ENCODE data around the gene TRIM17. TPM values are rescaled to one million over a fixed set of nuclear protein-coding genes. Genes with fewer than 3 reads are reported as not detected.

Gene TRIM17
- total RNA-seq, 2 donors from 2014 or later, result 0.47 to 2.0 TPM

DNA sequence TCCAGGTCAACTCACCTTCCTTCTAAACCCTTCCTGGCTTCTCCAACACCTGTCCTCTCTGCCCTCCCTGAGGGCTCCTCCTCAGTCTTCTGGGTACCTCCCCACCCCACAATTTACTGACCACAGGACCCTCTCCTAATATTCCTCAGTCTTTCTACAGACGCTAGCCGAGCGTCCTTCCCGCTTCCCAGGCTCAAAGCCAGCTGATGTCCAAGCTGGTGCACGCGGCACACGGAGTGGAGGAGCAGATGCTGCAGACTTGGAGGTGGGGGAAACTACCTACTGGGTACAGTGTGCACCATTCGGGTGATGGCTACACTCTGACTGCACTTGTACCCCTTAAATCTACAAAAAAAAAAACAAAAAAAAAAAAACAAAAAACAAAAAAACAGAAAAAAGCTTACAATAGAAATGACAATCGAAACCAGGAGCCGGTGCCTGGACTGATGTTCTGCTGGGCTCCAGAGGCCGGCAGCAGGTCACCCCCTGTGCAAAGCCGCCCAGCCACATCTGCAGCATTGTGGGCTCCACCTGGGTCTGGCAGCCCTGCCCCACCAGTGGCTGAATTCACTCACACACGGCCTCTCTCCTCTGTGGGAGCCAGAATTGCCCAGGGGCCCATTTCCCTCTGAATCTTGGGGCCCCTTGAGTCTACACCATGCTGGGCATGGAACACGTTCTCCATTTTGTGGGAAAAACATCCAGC, 17.0 kb downstream of the TRIM17 start:
- Mint-ChIP-seq H3K4me1 (peaks cover 50% of the 10 kb centered on the region), H3K4me3 (no peak overlapping the region), H3K36me3 (ENCODE audit: low read depth) (peaks cover 2% of the 10 kb centered on the region), H3K27ac (peak overlapping the region; percentile 66), H3K27me3 (no peaks in the 10 kb centered on the region)
- no peak for ATAC-seq
- no peak for DNase-seq
- no peaks in the 10 kb centered on the region for H3K9me3 ChIP-seq (ENCODE audit: control insufficient read depth, low read length, poor library complexity, severe bottlenecking)

DNA sequence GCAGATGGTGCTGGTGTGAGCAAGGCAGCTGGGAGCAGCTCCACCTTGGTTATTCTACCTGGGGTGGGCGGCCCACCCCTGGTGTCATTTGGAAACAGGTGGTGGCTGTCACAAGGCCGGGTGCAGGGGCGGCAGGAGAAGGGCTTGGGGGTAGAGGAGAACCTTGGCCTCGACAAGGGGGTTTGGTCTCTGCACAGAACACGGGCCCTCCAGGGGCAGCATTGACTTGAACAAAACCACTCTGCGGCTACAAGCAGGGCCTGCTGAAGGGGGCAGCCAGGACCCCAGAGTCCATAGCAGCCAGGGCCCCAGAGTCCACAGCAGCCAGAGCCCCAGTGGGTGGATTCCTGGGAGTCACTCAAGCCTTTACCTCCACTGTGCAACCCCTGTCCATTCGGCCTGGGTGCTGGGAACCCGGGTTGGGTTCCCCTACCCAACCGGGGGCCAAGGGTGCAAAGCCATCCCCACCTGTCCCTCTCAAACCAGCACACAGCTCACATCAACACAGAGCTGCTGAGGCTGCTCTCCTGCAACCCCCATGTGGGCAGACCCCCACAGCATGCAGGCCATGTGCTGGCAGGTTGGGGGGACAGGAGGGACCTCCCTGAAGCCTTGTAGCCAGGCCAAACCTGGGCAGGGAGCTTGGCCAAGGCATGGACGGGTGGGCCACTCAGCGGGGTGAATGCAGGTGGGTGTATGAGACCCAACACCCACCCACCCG, 17.8 kb downstream of the TRIM17 start:
- Mint-ChIP-seq H3K27ac (peak overlapping the region; percentile 66), H3K4me1 (peaks cover 42% of the 10 kb centered on the region), H3K4me3 (no peak overlapping the region), H3K36me3 (ENCODE audit: low read depth) (peaks cover 2% of the 10 kb centered on the region), H3K27me3 (no peaks in the 10 kb centered on the region)
- ATAC-seq (peak; percentile 10), DNase-seq (no peak)
- H3K9me3 ChIP-seq (ENCODE audit: control insufficient read depth, low read length, poor library complexity, severe bottlenecking), result no peaks in the 10 kb centered on the region

DNA sequence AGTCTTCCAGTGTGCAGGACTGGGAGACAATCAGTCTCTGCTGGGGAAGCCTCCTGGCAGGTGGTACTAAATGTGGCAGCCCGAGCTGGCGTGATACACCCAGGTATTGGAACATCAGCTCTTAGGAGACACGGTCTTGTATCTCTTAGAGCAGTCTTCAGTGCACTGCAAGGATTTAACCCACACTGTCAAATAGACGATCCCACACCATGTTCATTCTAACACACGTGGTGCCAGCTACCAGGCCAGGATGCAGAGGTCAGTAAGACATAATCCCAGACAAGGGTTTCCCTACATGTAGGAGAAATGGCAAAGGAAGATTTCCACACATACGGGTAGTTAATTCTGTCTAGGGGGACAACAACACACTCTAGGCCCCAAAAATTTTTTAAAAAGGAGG, 18.7 kb downstream of the TRIM17 start:
- Mint-ChIP-seq H3K27me3 (no peaks in the 10 kb centered on the region), H3K27ac (no peak overlapping the region), H3K4me1 (peaks cover 33% of the 10 kb centered on the region), H3K36me3 (ENCODE audit: low read depth) (peaks cover 2% of the 10 kb centered on the region), H3K4me3 (no peak overlapping the region)
- H3K9me3 ChIP-seq (ENCODE audit: control insufficient read depth, low read length, poor library complexity, severe bottlenecking), result no peaks in the 10 kb centered on the region
- no peak for ATAC-seq
- no peak for DNase-seq

DNA sequence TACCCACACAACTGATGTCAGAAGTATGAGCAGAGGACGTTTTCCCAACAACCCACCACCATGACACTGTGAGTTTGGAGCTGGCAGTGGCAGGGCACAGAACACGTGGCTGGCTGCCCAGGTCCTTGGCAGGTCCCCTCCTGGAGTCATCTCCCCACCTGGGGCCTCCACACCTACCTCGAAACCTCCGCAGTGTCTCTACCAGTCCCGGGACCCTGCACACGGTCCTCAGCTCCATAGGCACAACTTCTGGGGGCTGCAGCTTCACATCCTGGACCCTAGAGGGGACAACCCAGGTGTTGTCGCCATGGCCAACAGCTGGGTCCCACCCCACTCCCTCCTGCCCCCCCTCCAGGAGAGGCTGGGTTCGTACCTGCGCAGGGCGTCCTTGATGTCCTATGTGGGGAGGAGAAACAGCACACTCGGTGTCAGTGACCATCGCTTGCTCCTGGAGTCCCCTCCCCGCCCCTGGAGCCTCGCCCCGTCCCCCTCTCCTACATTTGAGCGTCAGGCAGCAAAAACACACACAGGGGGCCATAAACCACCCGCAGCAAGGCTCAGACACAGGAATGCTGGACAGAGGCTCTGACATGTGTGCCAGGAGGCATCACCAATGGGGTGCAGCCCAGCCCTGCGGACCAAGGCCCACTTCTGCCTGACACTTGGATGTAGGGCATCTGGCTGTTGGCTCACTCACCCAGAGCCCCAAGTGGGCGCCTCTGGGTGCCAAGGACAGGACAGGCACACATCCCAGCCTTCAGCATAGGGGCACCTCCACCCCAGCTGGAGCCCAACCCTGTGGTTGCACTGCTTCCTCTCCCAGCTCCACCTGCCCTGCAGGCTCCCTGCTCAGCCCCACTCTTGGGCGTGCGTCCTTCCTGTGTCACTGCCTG, 19.6 kb downstream of the TRIM17 start:
- ATAC-seq, result peak; percentile 62
- Mint-ChIP-seq H3K4me1 (peaks cover 26% of the 10 kb centered on the region), H3K36me3 (ENCODE audit: low read depth) (peaks cover 2% of the 10 kb centered on the region), H3K27ac (no peak overlapping the region), H3K4me3 (peak overlapping the region; percentile 33), H3K27me3 (no peaks in the 10 kb centered on the region)
- H3K9me3 ChIP-seq (ENCODE audit: control insufficient read depth, low read length, poor library complexity, severe bottlenecking), result no peaks in the 10 kb centered on the region
- DNase-seq, result no peak

DNA sequence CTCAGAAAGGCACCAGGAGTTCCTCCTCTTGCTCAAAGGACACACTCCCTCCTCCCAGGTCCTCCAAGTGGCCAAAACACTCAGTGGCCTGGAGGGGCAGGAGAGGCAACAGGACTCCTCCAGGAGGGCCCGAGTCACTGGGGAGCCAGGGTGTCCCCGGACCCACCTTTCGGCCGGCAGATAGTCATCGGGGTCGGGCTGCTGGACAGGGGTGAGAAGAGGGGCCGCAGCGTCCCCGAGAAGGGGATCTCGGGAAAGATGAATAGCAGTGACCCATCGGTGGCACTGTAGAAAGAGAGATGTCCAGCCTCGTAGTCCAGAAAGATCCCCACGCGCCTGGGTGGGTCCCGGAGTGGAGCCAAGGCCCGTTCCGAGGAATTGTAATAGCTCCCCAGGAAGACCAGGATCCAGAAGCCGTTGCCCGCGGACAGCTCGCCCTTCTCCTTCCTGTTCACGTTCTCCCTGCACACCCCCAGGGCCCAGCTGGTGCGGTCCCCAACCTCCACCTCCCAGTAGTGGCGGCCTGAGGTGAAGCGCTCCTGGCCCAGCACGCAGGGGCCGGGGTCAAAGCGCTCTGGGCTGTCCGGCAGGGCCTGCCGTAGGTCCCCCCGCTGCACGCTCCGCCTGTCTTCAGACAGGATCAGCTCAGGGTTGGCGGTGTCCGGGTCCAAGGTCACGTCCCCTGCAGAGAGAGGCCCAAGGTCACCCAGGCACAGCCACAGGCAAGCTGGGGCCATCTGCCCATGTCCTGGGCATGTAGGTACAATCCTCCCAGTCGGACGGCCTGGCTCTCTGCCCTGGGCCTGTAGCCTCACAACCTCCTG, 21.9 kb downstream of the TRIM17 start:
- peaks cover 14% of the 10 kb centered on the region for H3K4me1 Mint-ChIP-seq
- DNase-seq (no peak), ATAC-seq (no peak)
- no peak overlapping the region for H3K4me3 Mint-ChIP-seq
- peaks cover 2% of the 10 kb centered on the region for H3K36me3 Mint-ChIP-seq (ENCODE audit: low read depth)
- no peaks in the 10 kb centered on the region for H3K9me3 ChIP-seq (ENCODE audit: control insufficient read depth, low read length, poor library complexity, severe bottlenecking)
- H3K27me3 Mint-ChIP-seq, result no peaks in the 10 kb centered on the region
- no peak overlapping the region for H3K27ac Mint-ChIP-seq

DNA sequence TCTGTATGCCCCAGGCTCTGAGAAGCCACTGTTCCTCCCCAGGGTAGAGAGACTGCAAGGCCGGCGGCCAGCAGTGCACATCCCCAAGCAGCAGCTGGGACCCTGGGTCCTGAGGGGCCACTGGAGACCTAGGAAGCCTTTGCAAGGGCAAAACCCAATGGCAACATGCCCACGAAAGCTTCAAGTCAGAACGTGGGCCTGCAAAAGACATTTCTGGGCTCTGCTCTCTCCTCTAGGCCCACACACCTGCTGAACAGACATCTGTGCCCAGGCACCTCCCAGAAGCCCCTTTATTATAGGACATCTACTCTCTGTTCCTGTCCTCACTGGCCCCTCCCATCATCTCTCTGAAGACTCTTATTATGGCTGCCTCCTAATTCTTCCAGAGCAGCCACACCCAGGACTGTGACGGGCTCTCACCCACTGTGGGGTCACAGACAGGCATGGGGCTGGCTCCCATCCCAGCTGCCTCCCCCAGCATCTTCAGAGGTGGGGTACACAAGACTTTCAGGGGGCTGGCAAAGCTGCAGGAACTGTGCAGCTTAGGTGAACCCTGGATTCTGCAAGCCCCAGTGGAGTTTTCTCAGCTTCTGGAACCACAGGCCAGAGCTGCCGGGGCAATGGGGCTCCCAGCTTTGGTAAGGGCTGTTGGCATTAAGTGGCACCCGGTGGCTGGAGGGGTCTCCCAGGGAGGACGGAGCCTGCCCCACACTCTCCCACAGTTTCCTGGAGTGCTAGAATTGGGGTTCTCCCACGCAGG, 22.7 kb downstream of the TRIM17 start:
- no peaks in the 10 kb centered on the region for H3K9me3 ChIP-seq (ENCODE audit: control insufficient read depth, low read length, poor library complexity, severe bottlenecking)
- DNase-seq, result peak in 1 of 3 donors; percentile 0
- Mint-ChIP-seq H3K36me3 (ENCODE audit: low read depth) (peaks cover 2% of the 10 kb centered on the region), H3K27ac (peak overlapping the region; percentile 8), H3K27me3 (no peaks in the 10 kb centered on the region), H3K4me1 (peaks cover 11% of the 10 kb centered on the region), H3K4me3 (no peak overlapping the region)
- no peak for ATAC-seq

DNA sequence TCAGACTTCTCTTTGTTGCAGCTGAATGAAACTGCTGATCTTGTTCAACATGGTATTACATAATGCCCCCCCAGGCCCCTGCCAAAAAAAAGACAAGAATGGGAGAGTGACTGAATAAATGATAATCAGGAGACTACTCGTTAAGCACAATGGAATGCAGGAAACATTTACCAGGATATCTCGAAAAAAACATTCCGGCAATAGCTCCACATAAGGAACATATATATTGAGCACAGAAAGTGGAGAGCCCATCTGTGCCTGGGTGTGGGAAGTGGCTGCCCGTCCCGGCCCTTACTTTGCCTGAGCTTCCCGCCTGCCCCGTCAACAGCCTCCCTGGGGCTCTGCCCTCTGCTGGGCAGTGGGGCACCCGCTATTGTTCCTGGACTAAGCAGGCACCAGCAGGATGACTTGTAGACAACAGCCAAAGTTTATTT, 23.4 kb downstream of the TRIM17 start:
- Mint-ChIP-seq H3K4me1 (peaks cover 11% of the 10 kb centered on the region), H3K27ac (peak overlapping the region; percentile 8), H3K27me3 (no peaks in the 10 kb centered on the region), H3K36me3 (ENCODE audit: low read depth) (peaks cover 2% of the 10 kb centered on the region), H3K4me3 (no peak overlapping the region)
- no peak for ATAC-seq
- no peak for DNase-seq
- H3K9me3 ChIP-seq (ENCODE audit: control insufficient read depth, low read length, poor library complexity, severe bottlenecking), result no peaks in the 10 kb centered on the region

DNA sequence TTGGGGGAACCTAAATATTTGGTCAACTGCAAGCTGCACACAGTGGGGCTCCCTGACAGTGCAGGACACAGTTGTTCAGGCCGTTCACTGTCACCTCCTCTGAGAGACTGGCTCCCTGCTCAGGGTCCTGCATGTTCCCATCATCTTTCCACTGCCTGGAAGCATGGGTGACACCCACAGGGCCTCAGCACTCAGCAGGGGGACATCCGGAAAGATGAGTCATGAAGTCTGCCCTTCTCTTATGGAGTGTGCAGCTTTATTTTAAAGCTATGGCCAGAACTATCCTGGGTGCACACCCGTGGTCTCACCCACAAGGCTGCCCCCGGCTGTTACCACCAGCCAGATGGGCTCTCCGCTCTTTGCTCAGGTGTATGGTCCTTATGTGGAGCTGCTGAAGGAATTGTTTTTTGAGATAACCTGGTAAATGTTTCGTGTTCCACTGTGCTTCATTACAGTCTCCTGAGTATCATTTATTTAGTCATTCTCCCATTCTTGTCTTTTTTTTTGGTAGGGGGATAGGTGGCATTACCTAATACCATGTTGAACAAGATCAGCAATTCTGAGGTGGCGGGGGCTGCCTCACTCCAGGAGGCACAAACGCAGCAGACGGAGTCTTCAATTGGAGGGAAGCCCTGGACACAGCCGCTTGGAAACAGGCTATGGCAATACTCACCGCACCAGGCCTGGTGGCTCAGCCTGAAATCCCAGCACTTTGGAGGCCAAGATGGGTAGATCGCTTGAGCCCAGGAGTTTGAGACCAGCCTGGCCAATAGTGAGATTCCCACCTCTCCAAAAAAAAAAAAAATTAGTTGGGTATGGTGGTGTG, 24.3 kb downstream of the TRIM17 start:
- H3K4me1 Mint-ChIP-seq, result peaks cover 4% of the 10 kb centered on the region
- H3K27ac Mint-ChIP-seq, result no peak overlapping the region
- H3K9me3 ChIP-seq (ENCODE audit: control insufficient read depth, low read length, poor library complexity, severe bottlenecking), result no peaks in the 10 kb centered on the region
- H3K27me3 Mint-ChIP-seq, result no peaks in the 10 kb centered on the region
- H3K36me3 Mint-ChIP-seq (ENCODE audit: low read depth), result peaks cover 2% of the 10 kb centered on the region
- DNase-seq (peak in 1 of 3 donors; percentile 2), ATAC-seq (no peak)
- H3K4me3 Mint-ChIP-seq, result no peak overlapping the region

DNA sequence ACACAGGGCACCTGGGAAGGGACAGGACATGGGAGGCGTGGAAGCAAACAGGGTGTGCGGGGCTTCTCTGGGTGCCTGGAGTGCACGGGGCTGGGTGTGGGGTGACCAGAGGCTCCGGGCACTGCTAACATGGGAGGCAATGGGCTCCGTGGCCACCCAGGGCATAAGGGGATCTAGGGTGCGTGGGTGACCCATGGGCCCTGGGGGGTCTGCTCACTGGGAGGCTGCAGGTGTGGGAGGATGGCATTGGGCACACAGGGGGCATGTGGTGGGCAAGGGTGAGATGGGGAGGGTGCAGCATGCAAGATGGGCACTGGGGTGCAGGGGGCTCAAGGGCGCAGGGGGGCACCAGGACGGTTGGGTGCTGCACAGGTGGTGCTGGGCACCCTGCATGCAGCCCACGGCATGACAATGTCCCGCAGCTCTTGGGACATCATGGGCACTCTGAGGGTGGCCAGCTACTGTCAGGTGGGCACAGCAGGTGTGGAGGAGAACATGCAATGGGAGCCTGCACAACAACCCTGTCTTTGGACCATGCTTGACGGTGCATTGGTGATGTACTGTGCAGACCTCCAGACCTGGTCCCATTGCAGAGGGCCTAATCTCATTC, 25.1 kb downstream of the TRIM17 start:
- Mint-ChIP-seq H3K36me3 (ENCODE audit: low read depth) (peaks cover 2% of the 10 kb centered on the region), H3K4me1 (peaks cover 4% of the 10 kb centered on the region), H3K27ac (no peak overlapping the region), H3K27me3 (no peaks in the 10 kb centered on the region), H3K4me3 (no peak overlapping the region)
- no peak for DNase-seq
- no peaks in the 10 kb centered on the region for H3K9me3 ChIP-seq (ENCODE audit: control insufficient read depth, low read length, poor library complexity, severe bottlenecking)
- ATAC-seq, result no peak

DNA sequence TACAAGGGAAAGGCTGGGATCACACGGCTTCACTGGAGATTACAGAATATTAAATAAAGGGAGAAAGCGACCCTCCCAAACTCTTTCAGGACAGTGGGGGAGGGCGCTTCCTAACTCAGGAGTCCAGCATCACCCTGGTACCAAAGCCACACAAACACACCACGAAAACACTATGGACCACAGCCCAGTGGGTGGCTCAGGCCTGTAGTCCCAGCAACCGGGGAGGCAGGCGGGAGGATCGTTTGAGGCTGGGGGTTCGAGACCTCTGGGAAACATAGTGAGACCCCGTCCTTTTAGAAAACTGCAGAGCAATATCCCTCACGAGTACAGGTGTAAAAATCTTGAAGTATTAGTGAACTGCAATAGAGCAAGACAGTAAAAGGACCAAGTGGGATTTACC, 26.0 kb downstream of the TRIM17 start:
- no peaks in the 10 kb centered on the region for H3K36me3 Mint-ChIP-seq (ENCODE audit: low read depth)
- no peak for DNase-seq
- H3K4me1 Mint-ChIP-seq, result no peaks in the 10 kb centered on the region
- no peaks in the 10 kb centered on the region for H3K27me3 Mint-ChIP-seq
- no peak overlapping the region for H3K4me3 Mint-ChIP-seq
- no peak for ATAC-seq
- H3K27ac Mint-ChIP-seq, result no peak overlapping the region
- H3K9me3 ChIP-seq (ENCODE audit: control insufficient read depth, low read length, poor library complexity, severe bottlenecking), result no peaks in the 10 kb centered on the region

DNA sequence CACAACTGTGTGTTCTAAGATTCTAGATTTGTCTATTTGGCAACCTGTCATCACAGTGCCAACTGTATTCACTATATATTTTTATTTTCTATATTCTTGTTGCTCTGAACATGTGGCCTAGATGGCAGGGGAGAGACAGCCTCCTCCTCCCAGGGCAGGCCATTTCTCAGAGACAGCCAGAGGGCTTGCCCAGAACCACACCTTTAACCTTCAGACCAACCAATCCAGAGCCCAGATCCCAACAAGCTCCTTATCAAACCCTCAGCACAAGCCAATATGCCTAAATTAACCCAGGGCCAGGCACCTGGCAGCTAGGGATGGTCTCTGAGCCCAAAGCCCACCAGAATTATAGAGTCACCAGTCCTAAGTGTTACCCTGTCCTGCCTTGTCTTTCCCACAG, 29.3 kb downstream of the TRIM17 start:
- Mint-ChIP-seq H3K27ac (no peak overlapping the region), H3K4me1 (peaks cover 6% of the 10 kb centered on the region), H3K27me3 (peaks cover 9% of the 10 kb centered on the region), H3K4me3 (no peak overlapping the region), H3K36me3 (ENCODE audit: low read depth) (no peaks in the 10 kb centered on the region)
- ATAC-seq (no peak), DNase-seq (no peak)
- no peaks in the 10 kb centered on the region for H3K9me3 ChIP-seq (ENCODE audit: control insufficient read depth, low read length, poor library complexity, severe bottlenecking)

Data from T-helper 17 cell (primary cell).